HG03139 (cell line): ENCODE results near the gene NMNAT1.
"Not testable (repeated sequence)": the region's sequence is repeated elsewhere in the genome, so short reads cannot be mapped to it uniquely, and the experiment has no call there.

Experiments used
- ATAC-seq: cut with Tn5 transposase; IDR thresholded peaks from one replicate; pipeline ENCODE4 v1.9.1; 2021; ENCODE audit not compliant: unreplicated experiment

Gene NMNAT1

GRCh38 chr1:10014016-10014415 lies 70.7 kb downstream of the NMNAT1 start:
- no peak for ATAC-seq

- ATAC-seq = no peak
Observed at GRCh38 chr1:10019561-10019960, 76.3 kb downstream of the NMNAT1 start.

DNA sequence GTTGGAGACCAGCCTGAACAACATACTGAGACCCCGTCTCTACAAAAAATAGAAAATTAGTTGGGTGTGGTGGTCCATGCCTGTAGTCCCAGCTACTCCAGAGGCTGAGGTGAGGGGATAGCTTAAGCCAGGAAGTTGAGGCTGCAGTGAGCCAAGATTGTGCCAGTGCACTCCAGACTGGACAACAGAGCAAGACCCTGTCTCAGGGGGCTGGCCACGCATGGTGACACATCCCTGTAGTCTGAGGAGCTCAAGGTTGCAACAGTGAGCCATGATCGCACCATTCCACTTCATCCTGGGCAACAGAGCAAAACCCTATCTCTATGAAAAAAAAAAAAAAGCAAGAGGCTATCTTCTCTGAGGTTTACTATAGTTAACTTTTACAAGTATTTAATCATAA lies 76.8 kb downstream of the NMNAT1 start:
- ATAC-seq = no peak

DNA sequence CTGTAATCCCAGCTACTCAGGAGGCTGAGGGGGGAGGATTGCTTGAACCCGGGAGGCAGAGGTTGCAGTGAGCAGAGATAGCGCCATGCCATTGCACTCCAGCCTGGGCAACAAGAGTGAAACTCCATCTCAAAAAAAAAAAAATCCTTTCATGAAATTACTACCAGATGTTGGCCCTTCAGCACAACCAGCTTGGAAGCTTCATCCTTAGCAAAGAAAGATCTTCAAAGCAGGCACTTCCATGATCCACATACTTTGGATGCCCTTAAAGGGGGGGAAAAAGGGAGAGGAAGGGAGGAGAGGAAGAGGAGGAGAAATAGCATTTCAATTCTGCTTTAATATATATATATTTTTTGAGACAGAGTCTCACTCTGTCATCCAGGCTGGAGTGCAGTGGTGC lies 77.4 kb downstream of the NMNAT1 start:
- not testable (repeated sequence) for ATAC-seq

GRCh38 chr1:10021992-10022391 lies 78.7 kb downstream of the NMNAT1 start:
- not testable (repeated sequence) for ATAC-seq

GRCh38 chr1:10022656-10023055 lies 79.4 kb downstream of the NMNAT1 start:
- no peak for ATAC-seq

- ATAC-seq = no peak
Observed at GRCh38 chr1:10025354-10025753, 82.1 kb downstream of the NMNAT1 start.

DNA sequence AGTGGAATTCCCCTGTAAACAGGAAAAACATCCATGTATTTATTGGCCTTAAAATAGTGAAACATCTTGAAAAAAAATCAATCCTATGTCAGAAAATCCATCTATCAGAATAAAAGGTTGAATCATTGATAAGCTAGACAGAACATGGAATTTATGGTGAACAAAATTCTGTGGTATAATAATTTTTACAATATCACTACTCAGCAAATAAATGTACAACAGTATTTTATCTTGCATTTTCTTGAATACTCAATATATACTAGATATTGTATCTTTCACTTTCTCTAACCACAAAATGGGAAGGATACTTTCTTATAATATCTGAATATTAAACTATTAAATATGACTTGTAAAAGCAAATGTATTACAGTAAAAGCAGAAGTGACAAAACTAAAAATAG lies 83.8 kb downstream of the NMNAT1 start:
- no peak for ATAC-seq

DNA sequence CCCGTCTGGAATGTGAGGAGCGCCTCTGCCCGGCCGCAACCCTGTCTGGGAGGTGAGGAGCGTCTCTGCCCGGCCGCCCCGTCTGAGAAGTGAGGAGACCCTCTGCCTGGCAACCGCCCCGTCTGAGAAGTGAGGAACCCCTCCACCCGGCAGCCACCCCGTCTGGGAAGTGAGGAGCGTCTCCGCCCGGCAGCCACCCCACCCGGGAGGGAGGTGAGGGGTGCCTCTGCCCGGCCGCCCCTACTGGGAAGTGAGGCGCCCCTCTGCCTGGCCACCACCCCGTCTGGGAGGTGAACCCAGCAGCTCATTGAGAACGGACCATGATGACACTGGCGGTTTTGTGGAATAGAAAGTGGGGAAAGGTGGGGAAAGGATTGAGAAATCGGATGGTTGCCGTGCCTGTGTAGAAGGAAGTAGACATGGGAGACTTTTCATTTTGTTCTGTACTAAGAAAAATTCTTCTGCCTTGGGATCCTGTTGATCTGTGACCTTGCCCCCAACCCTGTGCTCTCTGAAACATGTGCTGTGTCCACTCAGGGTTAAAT lies 85.8 kb downstream of the NMNAT1 start:
- ATAC-seq = not testable (repeated sequence)

DNA sequence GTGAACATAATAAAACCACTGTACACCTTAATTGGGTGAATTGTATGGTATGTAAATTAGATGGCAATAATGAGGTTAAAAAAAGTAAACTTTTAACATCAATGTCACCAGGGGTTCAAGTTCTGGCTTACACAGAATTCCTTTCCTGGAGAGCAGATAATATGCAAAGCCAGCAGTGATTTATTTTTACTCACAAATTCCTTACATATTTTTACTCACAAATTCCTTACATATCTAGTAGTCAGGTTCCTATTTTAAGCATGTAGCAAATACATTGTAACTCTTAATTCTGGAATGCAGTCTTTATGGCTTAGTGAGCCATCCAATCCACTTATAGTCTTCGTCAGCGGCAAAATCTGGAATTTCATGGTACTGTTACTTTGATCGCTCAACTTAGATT lies 88.2 kb downstream of the NMNAT1 start:
- ATAC-seq = no peak

DNA sequence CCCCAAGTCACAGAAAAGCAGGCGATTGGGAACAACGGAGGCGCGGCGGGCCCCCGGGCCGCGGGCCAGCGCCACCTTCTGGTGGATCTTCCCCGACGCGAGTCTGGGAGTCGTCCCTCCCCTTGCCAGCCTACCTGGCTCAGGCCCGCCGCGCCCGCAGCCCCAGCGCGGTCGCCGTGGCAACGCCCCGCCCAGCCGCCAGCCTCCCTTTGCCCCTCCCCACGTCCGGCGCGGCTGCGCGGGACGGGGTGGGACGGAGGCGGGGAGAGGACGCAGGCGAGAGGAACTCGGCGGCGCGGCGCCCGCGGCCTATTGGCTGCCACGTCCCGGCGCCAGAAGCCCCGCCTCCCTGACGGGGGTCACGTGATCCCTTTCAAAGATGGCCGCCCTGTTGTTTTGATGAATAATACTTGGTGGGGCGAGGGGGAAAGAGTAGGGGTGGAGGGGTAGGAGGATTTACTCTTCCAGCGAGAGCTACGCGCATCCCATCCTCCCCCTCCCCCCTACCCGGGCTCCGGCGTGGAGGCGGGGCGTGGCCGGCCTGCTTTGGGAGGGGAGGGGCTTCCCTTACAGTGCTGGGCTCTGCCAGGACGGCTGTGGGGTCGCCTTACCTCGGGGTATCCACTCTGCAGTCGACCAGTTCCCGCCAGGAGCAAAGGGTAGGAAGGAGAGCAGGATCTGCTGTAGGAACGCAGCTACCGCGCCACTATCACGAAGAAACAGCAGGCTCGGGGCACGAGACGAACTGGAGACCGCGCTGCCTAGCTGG lies 89.5 kb downstream of the NMNAT1 start, which contains the start of gene UBE4B:
Gene UBE4B (plus strand): TSS at position 369 of the 769 bp plus-strand sequence. CDS start 713 bp downstream, outside the sequence.
- peak; percentile 94 for ATAC-seq

GRCh38 chr1:10033359-10033845 lies 90.1 kb downstream of the NMNAT1 start:
- peak; percentile 6 for ATAC-seq
